Measurements from ENCODE around the gene PNKP. TPM values are rescaled to one million over a fixed set of nuclear protein-coding genes. Genes with fewer than 3 reads are reported as not detected.

The PNKP gene
- polyA plus RNA-seq, 1 donor from 2014 or later: 43.1 TPM

DNA sequence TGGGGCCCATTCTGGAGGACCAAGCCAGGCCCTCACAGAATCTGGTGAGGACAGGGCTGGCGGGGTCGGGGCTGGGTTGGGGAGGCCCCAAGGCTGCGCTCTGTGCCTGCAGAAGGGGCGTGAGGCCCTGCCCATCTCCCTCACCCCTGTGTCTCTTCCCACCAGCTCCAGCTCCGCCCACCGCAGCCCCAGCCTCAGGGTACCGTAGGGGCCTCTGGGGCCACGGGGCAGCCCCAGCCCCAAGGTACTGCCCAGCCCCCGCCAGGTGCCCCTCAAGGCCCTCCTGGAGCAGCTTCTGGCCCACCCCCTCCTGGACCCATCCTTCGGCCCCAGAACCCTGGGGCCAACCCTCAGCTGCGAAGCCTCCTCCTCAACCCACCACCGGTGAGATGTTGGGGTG lies 31.8 kb downstream of the PNKP start:
- no peaks in the 10 kb centered on the region for H3K9me3 ChIP-seq (ENCODE audit: low read length)
- H3K4me3 ChIP-seq (ENCODE audit: low read length): no peak overlapping the region
- H3K4me2 ChIP-seq (ENCODE audit: low read length): no peak overlapping the region
- no peaks in the 10 kb centered on the region for H4K20me1 ChIP-seq (ENCODE audit: insufficient read depth)
- H3K79me2 ChIP-seq (replicated peaks; ENCODE audit: insufficient read depth, low read length): no peaks in the 10 kb centered on the region
- TF ChIP-seq MXI1 (conservative IDR thresholded peaks at IDR 0.05; ENCODE audit: poor library complexity, severe bottlenecking): no peak
- no peak for TF ChIP-seq SMC3 (conservative IDR thresholded peaks at IDR 0.05; ENCODE audit: poor library complexity)
- H3F3A ChIP-seq (ENCODE audit: insufficient read depth, low read length, poor library complexity, severe bottlenecking): no peaks in the 10 kb centered on the region
- no peak overlapping the region for H2AFZ ChIP-seq (ENCODE audit: low read depth, low read length)
- H3K9ac ChIP-seq (ENCODE audit: low read length): no peak overlapping the region
- H3K27me3 ChIP-seq (ENCODE audit: insufficient read depth, low read depth, low read length): no peaks in the 10 kb centered on the region
- no peaks in the 10 kb centered on the region for H3K9me2 ChIP-seq (ENCODE audit: insufficient read depth, low read length)
- H3K36me3 ChIP-seq (ENCODE audit: insufficient read depth, low read length): peaks cover 4% of the 10 kb centered on the region
- H3K27ac ChIP-seq (ENCODE audit: low read length): no peak overlapping the region

DNA sequence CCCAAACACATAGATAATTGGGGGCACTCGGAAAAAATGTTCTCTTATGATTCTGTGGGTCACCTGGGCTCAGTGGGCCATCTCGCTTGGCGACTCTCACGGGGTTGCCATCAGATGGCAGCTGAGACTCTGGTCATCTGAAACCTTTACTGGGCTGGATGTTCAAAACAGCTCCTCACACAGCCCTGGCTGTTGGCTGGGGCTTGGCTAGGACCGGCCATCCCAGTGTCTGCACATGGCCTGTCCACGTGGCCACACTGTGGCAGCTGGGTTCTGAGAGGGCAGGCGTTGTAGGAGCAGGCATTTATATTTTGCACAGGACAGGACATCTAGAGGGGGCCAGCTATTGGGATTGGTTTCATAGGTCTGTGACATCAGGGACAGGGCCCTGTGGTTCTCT lies 33.8 kb downstream of the PNKP start:
- no peaks in the 10 kb centered on the region for H4K20me1 ChIP-seq (ENCODE audit: insufficient read depth)
- no peak overlapping the region for H2AFZ ChIP-seq (ENCODE audit: low read depth, low read length)
- no peak overlapping the region for H3K4me3 ChIP-seq (ENCODE audit: low read length)
- no peaks in the 10 kb centered on the region for H3K27me3 ChIP-seq (ENCODE audit: insufficient read depth, low read depth, low read length)
- H3K27ac ChIP-seq (ENCODE audit: low read length): no peak overlapping the region
- no peaks in the 10 kb centered on the region for H3K9me3 ChIP-seq (ENCODE audit: low read length)
- H3F3A ChIP-seq (ENCODE audit: insufficient read depth, low read length, poor library complexity, severe bottlenecking): no peaks in the 10 kb centered on the region
- no peaks in the 10 kb centered on the region for H3K79me2 ChIP-seq (replicated peaks; ENCODE audit: insufficient read depth, low read length)
- no peaks in the 10 kb centered on the region for H3K9me2 ChIP-seq (ENCODE audit: insufficient read depth, low read length)
- no peak overlapping the region for H3K9ac ChIP-seq (ENCODE audit: low read length)
- H3K4me2 ChIP-seq (ENCODE audit: low read length): no peak overlapping the region
- TF ChIP-seq SMC3 (conservative IDR thresholded peaks at IDR 0.05; ENCODE audit: poor library complexity) (no peak), MXI1 (conservative IDR thresholded peaks at IDR 0.05; ENCODE audit: poor library complexity, severe bottlenecking) (no peak), POLR2AphosphoS5 (IDR thresholded peaks at IDR 0.05) (no peak), RAD21 (conservative IDR thresholded peaks at IDR 0.05) (no peak), TAF1 (IDR thresholded peaks at IDR 0.05; ENCODE audit: low read depth) (no peak), EZH2 (IDR thresholded peaks at IDR 0.05; ENCODE audit: borderline replicate concordance, insufficient read depth, low read length, poor library complexity, severe bottlenecking) (no peak), EP300 (conservative IDR thresholded peaks at IDR 0.05; ENCODE audit: poor library complexity, severe bottlenecking) (no peak)
- TF ChIP-seq, protein P1, sequence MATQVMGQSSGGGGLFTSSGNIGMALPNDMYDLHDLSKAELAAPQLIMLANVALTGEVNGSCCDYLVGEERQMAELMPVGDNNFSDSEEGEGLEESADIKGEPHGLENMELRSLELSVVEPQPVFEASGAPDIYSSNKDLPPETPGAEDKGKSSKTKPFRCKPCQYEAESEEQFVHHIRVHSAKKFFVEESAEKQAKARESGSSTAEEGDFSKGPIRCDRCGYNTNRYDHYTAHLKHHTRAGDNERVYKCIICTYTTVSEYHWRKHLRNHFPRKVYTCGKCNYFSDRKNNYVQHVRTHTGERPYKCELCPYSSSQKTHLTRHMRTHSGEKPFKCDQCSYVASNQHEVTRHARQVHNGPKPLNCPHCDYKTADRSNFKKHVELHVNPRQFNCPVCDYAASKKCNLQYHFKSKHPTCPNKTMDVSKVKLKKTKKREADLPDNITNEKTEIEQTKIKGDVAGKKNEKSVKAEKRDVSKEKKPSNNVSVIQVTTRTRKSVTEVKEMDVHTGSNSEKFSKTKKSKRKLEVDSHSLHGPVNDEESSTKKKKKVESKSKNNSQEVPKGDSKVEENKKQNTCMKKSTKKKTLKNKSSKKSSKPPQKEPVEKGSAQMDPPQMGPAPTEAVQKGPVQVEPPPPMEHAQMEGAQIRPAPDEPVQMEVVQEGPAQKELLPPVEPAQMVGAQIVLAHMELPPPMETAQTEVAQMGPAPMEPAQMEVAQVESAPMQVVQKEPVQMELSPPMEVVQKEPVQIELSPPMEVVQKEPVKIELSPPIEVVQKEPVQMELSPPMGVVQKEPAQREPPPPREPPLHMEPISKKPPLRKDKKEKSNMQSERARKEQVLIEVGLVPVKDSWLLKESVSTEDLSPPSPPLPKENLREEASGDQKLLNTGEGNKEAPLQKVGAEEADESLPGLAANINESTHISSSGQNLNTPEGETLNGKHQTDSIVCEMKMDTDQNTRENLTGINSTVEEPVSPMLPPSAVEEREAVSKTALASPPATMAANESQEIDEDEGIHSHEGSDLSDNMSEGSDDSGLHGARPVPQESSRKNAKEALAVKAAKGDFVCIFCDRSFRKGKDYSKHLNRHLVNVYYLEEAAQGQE (IDR thresholded peaks at IDR 0.05; ENCODE audit: borderline replicate concordance): no peak
- TF ChIP-seq, protein P2, sequence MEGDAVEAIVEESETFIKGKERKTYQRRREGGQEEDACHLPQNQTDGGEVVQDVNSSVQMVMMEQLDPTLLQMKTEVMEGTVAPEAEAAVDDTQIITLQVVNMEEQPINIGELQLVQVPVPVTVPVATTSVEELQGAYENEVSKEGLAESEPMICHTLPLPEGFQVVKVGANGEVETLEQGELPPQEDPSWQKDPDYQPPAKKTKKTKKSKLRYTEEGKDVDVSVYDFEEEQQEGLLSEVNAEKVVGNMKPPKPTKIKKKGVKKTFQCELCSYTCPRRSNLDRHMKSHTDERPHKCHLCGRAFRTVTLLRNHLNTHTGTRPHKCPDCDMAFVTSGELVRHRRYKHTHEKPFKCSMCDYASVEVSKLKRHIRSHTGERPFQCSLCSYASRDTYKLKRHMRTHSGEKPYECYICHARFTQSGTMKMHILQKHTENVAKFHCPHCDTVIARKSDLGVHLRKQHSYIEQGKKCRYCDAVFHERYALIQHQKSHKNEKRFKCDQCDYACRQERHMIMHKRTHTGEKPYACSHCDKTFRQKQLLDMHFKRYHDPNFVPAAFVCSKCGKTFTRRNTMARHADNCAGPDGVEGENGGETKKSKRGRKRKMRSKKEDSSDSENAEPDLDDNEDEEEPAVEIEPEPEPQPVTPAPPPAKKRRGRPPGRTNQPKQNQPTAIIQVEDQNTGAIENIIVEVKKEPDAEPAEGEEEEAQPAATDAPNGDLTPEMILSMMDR (IDR thresholded peaks at IDR 0.05; ENCODE audit: poor library complexity, severe bottlenecking): no peak
- no peaks in the 10 kb centered on the region for H3K36me3 ChIP-seq (ENCODE audit: insufficient read depth, low read length)

DNA sequence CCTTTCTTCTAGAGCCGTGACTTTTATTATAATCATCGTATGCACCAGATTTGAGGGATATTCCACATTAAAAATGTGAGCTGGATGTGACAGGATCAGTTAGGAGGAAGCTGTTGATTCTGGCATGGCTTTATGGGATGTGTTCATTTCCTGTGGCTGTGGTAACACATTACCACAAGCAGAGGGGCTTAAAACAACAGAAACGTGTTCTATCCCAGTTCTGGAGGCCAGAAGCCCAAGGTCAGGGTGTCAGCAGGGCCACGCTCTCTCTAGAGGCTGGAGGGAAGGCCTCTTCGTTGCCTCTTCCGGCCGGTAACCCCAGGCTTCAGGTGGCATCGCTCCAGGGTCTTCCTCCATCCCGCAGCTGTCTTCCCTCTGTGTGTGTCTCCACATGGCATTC lies 34.8 kb downstream of the PNKP start:
- Histone ChIP-seq H2AFZ (ENCODE audit: low read depth, low read length) (no peak overlapping the region), H3K9ac (ENCODE audit: low read length) (no peak overlapping the region), H3K9me2 (ENCODE audit: insufficient read depth, low read length) (no peaks in the 10 kb centered on the region), H3K27ac (ENCODE audit: low read length) (no peak overlapping the region), H3F3A (ENCODE audit: insufficient read depth, low read length, poor library complexity, severe bottlenecking) (no peaks in the 10 kb centered on the region), H3K79me2 (replicated peaks; ENCODE audit: insufficient read depth, low read length) (no peaks in the 10 kb centered on the region), H3K27me3 (ENCODE audit: insufficient read depth, low read depth, low read length) (no peaks in the 10 kb centered on the region), H3K36me3 (ENCODE audit: insufficient read depth, low read length) (no peaks in the 10 kb centered on the region), H4K20me1 (ENCODE audit: insufficient read depth) (no peaks in the 10 kb centered on the region), H3K4me3 (ENCODE audit: low read length) (no peak overlapping the region), H3K4me2 (ENCODE audit: low read length) (no peak overlapping the region), H3K9me3 (ENCODE audit: low read length) (no peaks in the 10 kb centered on the region)
- TF ChIP-seq MXI1 (conservative IDR thresholded peaks at IDR 0.05; ENCODE audit: poor library complexity, severe bottlenecking): no peak
- TF ChIP-seq, protein P2 (IDR thresholded peaks at IDR 0.05; ENCODE audit: poor library complexity, severe bottlenecking): no peak
- TF ChIP-seq EP300 (conservative IDR thresholded peaks at IDR 0.05; ENCODE audit: poor library complexity, severe bottlenecking): no peak
- TF ChIP-seq, protein P1 (IDR thresholded peaks at IDR 0.05; ENCODE audit: borderline replicate concordance): no peak
- TF ChIP-seq TAF1 (IDR thresholded peaks at IDR 0.05; ENCODE audit: low read depth): no peak
- TF ChIP-seq POLR2AphosphoS5 (IDR thresholded peaks at IDR 0.05): no peak
- TF ChIP-seq SMC3 (conservative IDR thresholded peaks at IDR 0.05; ENCODE audit: poor library complexity): no peak
- TF ChIP-seq EZH2 (IDR thresholded peaks at IDR 0.05; ENCODE audit: borderline replicate concordance, insufficient read depth, low read length, poor library complexity, severe bottlenecking): no peak
- TF ChIP-seq RAD21 (conservative IDR thresholded peaks at IDR 0.05): no peak

Measured in neural cell (in vitro differentiated cells).